GM21576 (cell line): ENCODE measurements around the gene LAMTOR5.
"Not testable (repeated sequence)": the region's sequence is repeated elsewhere in the genome, so short reads cannot be mapped to it uniquely, and the experiment has no call there.

Experiments used
- ATAC-seq: cut with Tn5 transposase; IDR thresholded peaks from one replicate; pipeline ENCODE4 v1.9.1; 2021; ENCODE audit warnings: mild to moderate bottlenecking, moderate library complexity; ENCODE audit not compliant: unreplicated experiment

The LAMTOR5 gene

GRCh38 chr1:110428946-110429345, 21.5 kb upstream of the LAMTOR5 start:
- no peak for ATAC-seq

- no peak for ATAC-seq
Measured at GRCh38 chr1:110426854-110427253, 19.4 kb upstream of the LAMTOR5 start.

GRCh38 chr1:110425612-110426152, 18.2 kb upstream of the LAMTOR5 start:
- ATAC-seq, result no peak

GRCh38 chr1:110424699-110425611, 17.5 kb upstream of the LAMTOR5 start:
- no peak for ATAC-seq

GRCh38 chr1:110420874-110421793, 13.6 kb upstream of the LAMTOR5 start:
- no peak for ATAC-seq

GRCh38 chr1:110420023-110420662, 12.6 kb upstream of the LAMTOR5 start:
- ATAC-seq, result no peak

- ATAC-seq, result no peak
Measured at GRCh38 chr1:110418729-110419128, 11.2 kb upstream of the LAMTOR5 start.

GRCh38 chr1:110413045-110413444, 5.6 kb upstream of the LAMTOR5 start:
- not testable (repeated sequence) for ATAC-seq

GRCh38 chr1:110412576-110412975, 5.1 kb upstream of the LAMTOR5 start:
- ATAC-seq, result no peak

GRCh38 chr1:110411173-110411735, 3.8 kb upstream of the LAMTOR5 start:
- ATAC-seq, result no peak

- ATAC-seq, result no peak
Measured at GRCh38 chr1:110409316-110409715, 1.8 kb upstream of the LAMTOR5 start.

GRCh38 chr1:110408488-110408887, 994 bp upstream of the LAMTOR5 start:
- no peak for ATAC-seq

GRCh38 chr1:110406407-110406806, 1.1 kb downstream of the LAMTOR5 start:
- not testable (repeated sequence) for ATAC-seq

- ATAC-seq, result no peak
Measured at GRCh38 chr1:110404401-110404800, 3.1 kb downstream of the LAMTOR5 start.

GRCh38 chr1:110403805-110404204, 3.7 kb downstream of the LAMTOR5 start:
- no peak for ATAC-seq

- ATAC-seq, result not testable (repeated sequence)
Measured at GRCh38 chr1:110396259-110396958, 11.1 kb downstream of the LAMTOR5 start.

- ATAC-seq, result no peak
Measured at GRCh38 chr1:110394493-110394820, 13.0 kb downstream of the LAMTOR5 start.

- ATAC-seq, result no peak
Measured at GRCh38 chr1:110393691-110394492, 13.6 kb downstream of the LAMTOR5 start.

GRCh38 chr1:110393286-110393685, 14.2 kb downstream of the LAMTOR5 start:
- no peak for ATAC-seq
